Kidney tubule cell (primary cell): ENCODE results near the gene MARCHF3.
A peak's percentile ranks its signal among the peaks of the same experiment; 100 is the strongest.
"Not testable (repeated sequence)": the region's sequence is repeated elsewhere in the genome, so short reads cannot be mapped to it uniquely, and the experiment has no call there.

Experiments used
- DNase-seq: peaks from one replicate; pipeline ENCODE4 v3.0.0-alpha.2; 2018; ENCODE audit warnings: low spot score

The MARCHF3 gene

GRCh38 chr5:126847456-126847820 lies 182.9 kb downstream of the MARCHF3 start:
- no peak for DNase-seq

DNA sequence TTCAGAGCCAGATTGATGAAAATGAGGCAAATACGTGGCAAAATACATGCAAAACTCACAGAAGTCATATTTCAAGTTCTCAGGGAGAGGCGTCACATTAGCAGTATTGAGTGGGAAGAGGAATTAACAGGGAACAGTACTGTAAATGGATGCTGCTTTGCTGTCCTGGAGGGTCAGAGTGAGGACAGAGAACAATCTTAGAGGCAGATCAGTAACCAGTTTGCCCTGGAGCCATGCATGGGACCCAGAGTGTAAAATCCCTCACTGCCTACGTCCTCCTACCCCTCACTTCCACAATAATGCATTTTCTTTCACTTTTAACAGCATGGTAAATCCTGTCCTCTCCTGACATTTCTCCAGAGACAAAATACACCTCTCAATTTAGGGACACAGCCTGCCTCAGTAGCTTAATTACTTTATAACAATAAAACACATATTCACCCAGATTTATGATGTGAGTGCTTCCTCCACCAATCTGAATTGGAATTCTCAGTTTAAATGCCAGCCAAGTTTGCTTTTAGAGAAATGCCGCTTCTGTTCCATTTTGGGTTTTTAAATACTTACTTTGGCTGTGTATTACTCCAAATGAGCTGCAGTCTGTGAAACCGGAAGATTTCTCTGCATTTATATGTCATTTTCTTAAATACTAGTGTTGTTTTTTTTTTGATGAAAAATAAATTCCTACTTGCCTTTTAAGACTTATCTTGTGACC lies 183.5 kb downstream of the MARCHF3 start:
- no peak for DNase-seq

DNA sequence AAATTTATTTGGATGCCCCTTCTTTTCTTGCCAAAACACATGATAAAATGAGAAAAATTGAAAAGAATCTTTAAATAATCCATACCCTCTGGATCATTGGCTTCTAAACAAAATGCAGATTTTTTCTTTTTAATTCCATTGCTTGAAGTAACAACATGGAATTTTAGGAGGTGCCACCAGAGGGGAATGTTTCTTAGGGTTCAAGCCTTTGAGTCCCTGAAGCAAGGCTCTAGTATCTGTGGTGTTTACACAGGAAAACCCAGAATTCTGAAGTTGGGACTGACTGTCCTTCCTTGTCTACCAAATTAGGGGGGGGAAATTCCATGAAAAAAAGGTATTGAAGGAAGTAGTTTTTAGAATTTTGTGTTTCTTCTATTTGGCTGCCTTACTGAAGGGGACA lies 184.0 kb downstream of the MARCHF3 start:
- DNase-seq: no peak

- DNase-seq: peak; percentile 32
Observed at GRCh38 chr5:126845470-126846070, 184.8 kb downstream of the MARCHF3 start.

- not testable (repeated sequence) for DNase-seq
Observed at GRCh38 chr5:126843375-126843774, 187.0 kb downstream of the MARCHF3 start.

GRCh38 chr5:126839407-126839806 lies 191.0 kb downstream of the MARCHF3 start:
- DNase-seq: not testable (repeated sequence)

GRCh38 chr5:126837906-126838539 lies 192.3 kb downstream of the MARCHF3 start:
- DNase-seq: no peak

DNA sequence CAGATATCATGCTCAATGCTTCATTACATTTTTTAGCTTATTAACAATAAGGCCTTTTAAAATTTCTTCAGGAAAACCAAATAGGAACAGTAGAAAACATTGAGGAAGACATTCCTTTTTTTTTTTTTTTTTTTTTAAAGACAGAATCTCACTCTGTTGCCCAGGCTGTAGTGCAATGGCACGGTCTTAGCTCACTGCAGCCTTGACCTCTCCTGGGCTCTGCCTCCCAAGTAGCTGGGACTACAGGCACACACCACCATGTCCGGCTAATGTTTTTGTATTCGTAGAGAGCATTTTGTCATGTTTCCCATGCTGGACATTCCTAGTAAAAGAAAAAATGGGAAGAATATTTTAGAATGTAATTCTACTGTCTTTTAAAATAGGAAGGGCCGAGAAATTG lies 193.1 kb downstream of the MARCHF3 start:
- no peak for DNase-seq

- no peak for DNase-seq
Observed at GRCh38 chr5:126836778-126837177, 193.6 kb downstream of the MARCHF3 start.

DNA sequence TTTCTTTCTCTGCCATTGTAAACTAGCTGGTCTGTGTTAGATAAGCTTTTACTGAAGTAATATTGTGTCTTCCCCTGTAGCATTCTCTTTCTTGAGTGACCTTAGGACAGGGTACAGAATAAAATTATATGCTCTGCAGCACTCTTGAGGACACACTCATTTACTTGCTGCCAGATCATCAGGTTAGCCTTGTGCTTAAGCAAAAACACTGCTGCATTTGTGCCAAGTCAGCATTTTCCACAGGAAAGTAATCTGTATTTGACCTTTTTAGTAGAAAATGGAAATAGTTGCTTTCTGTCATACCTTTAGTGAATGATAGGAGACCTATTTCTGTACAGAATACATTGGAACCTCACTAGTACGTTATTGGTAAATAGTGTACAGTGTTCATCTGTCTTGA lies 199.2 kb downstream of the MARCHF3 start:
- DNase-seq: no peak

DNA sequence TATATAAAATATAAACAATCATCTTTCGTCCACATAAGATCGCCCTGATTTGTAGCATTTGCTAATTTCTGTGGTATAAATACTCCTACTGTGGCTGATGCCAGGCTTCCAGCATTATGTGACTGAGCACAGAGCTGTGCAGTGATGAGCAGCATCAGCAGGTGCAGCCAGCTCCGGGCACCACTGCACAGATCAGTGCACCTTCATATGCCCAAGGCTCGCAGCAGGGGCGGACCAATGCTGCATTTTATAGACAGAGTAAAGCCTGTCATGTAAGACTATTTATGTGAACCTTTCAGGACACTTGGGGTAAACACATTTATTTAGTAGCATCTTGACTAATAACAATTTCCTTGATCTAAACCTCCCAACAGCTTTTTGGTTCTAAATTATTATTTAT lies 200.3 kb downstream of the MARCHF3 start:
- DNase-seq: no peak

GRCh38 chr5:126829098-126829497 lies 201.3 kb downstream of the MARCHF3 start:
- no peak for DNase-seq

DNA sequence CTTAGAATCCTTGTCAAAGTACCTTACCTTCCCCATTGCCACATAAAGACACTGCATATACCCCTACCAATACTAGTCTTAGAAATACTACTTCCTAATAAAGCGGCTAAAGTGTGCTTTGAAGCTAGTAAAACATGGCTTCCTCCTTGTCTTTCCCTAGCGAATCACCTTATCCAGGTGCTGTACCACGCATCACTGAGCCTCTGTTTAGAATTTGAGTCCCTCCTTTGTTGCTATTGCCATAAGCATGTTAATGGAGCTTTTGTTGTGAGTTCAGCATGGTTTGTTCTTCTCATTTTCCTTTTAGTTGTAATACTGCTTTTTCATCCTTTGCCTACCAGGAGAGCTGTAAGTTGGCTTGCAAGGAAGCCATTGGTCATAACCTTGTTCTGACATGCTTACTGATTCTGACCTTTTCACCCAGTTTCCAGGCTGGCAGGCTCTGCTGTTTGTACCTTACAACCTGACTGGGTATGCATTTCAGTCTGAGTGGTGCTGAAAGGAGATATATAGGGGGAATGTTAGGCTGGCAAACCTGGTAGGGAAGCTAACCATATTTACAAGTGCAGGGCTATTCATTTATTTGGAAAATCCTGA lies 203.6 kb downstream of the MARCHF3 start:
- peak; percentile 17 for DNase-seq

GRCh38 chr5:126819253-126819652 lies 211.1 kb downstream of the MARCHF3 start:
- no peak for DNase-seq

- no peak for DNase-seq
Observed at GRCh38 chr5:126818736-126819135, 211.6 kb downstream of the MARCHF3 start.
